Glutamatergic neuron (in vitro differentiated cells): ENCODE data around the gene ENDOV. TPM values are rescaled to one million over a fixed set of nuclear protein-coding genes. Genes with fewer than 3 reads are reported as not detected.

Source experiments
- DNase-seq: peaks from one replicate; pipeline ENCODE4 v3.0.0; 2022
- H3K27ac Mint-ChIP-seq: one replicate; pipeline ENCODE4 v1.8.0; 2020; ENCODE audit warnings: mild to moderate bottlenecking, mixed read lengths, inconsistent platforms; ENCODE audit not compliant: unreplicated experiment
- H3K27me3 Mint-ChIP-seq: one replicate; pipeline ENCODE4 v1.8.0; 2020; ENCODE audit warnings: mild to moderate bottlenecking, moderate library complexity, mixed read lengths, inconsistent platforms; ENCODE audit not compliant: unreplicated experiment
- H3K36me3 Mint-ChIP-seq: one replicate; pipeline ENCODE4 v1.8.0; 2020; ENCODE audit warnings: mild to moderate bottlenecking, mixed read lengths, inconsistent platforms; ENCODE audit not compliant: unreplicated experiment
- H3K4me1 Mint-ChIP-seq: one replicate; pipeline ENCODE4 v1.8.0; 2020; ENCODE audit warnings: mild to moderate bottlenecking, low read depth, mixed read lengths, inconsistent platforms; ENCODE audit not compliant: unreplicated experiment
- H3K4me3 Mint-ChIP-seq: one replicate; pipeline ENCODE4 v1.8.0; 2020; ENCODE audit warnings: mild to moderate bottlenecking, mixed read lengths, inconsistent platforms; ENCODE audit not compliant: unreplicated experiment
- H3K9me3 Mint-ChIP-seq: one replicate; pipeline ENCODE4 v1.8.0; 2020; ENCODE audit warnings: mild to moderate bottlenecking, moderate library complexity, mixed read lengths, inconsistent platforms; ENCODE audit not compliant: unreplicated experiment
- CTCF ChIP-seq: fragments of 200-600 bp; sonication (generic); IDR thresholded peaks from one replicate; pipeline ENCODE4 v1.5.0; 2021; ENCODE audit not compliant: partially characterized antibody, unreplicated experiment
- total RNA-seq: library from RNA; stranded (reverse); fragmentation: NEBNext Ultra II Directional; extraction: Animal tissue kit (Norgen Biotek cat#: 25700); gene quantifications from one replicate; pipeline ENCODE4 v1.2.1, GENCODE V29; 2021; ENCODE audit not compliant: unreplicated experiment

The ENDOV gene
- total RNA-seq, 1 donor from 2014 or later: 42.1 TPM

GRCh38 chr17:80427366-80428282, 12.7 kb downstream of the ENDOV start:
- Mint-ChIP-seq H3K27ac (no peak overlapping the region), H3K4me1 (peaks cover 2% of the 10 kb centered on the region), H3K9me3 (no peaks in the 10 kb centered on the region), H3K27me3 (peaks cover 6% of the 10 kb centered on the region), H3K4me3 (no peak overlapping the region), H3K36me3 (no peaks in the 10 kb centered on the region)
- no peak for DNase-seq
- TF ChIP-seq CTCF: no peak

- Mint-ChIP-seq H3K4me1 (peaks cover 2% of the 10 kb centered on the region), H3K36me3 (no peaks in the 10 kb centered on the region), H3K4me3 (no peak overlapping the region), H3K9me3 (no peaks in the 10 kb centered on the region), H3K27me3 (peaks cover 6% of the 10 kb centered on the region), H3K27ac (no peak overlapping the region)
- no peak for DNase-seq
- no peak for TF ChIP-seq CTCF
Observed at GRCh38 chr17:80428363-80428762, 13.4 kb downstream of the ENDOV start.

- H3K27me3 Mint-ChIP-seq: peaks cover 6% of the 10 kb centered on the region
- H3K27ac Mint-ChIP-seq: no peak overlapping the region
- DNase-seq: no peak
- no peaks in the 10 kb centered on the region for H3K36me3 Mint-ChIP-seq
- H3K4me3 Mint-ChIP-seq: no peak overlapping the region
- TF ChIP-seq CTCF: no peak
- H3K9me3 Mint-ChIP-seq: no peaks in the 10 kb centered on the region
- H3K4me1 Mint-ChIP-seq: peaks cover 2% of the 10 kb centered on the region
Observed at GRCh38 chr17:80428796-80429195, 13.8 kb downstream of the ENDOV start.

- Mint-ChIP-seq H3K27ac (no peak overlapping the region), H3K27me3 (peaks cover 4% of the 10 kb centered on the region), H3K9me3 (no peaks in the 10 kb centered on the region), H3K4me3 (no peak overlapping the region), H3K4me1 (peaks cover 2% of the 10 kb centered on the region), H3K36me3 (no peaks in the 10 kb centered on the region)
- DNase-seq: no peak
- TF ChIP-seq CTCF: no peak
Observed at GRCh38 chr17:80429356-80430275, 14.6 kb downstream of the ENDOV start.
